ENCODE data around the gene NAA25.

- TF ChIP-seq POLR2A (IDR thresholded peaks at IDR 0.05; ENCODE audit: low read depth, low read length) (no peak), TAF1 (IDR thresholded peaks at IDR 0.05; ENCODE audit: borderline replicate concordance, low read depth, low read length) (no peak)
Observed at GRCh38 chr12:112061137-112061536, 47.4 kb downstream of the NAA25 start.

All from GM12892 (cell line).